Hepatocyte (in vitro differentiated cells): ENCODE data around the gene TMEM131. TPM values are rescaled to one million over a fixed set of nuclear protein-coding genes. Genes with fewer than 3 reads are reported as not detected.
"Not testable (repeated sequence)": the region's sequence is repeated elsewhere in the genome, so short reads cannot be mapped to it uniquely, and the experiment has no call there.

Experiments used
- DNase-seq: peaks from one replicate; pipeline ENCODE4 v3.0.0-alpha.2; 2016; ENCODE audit warnings: low spot score
- H2AFZ ChIP-seq: fragments of 200-600 bp; sonication (generic); 2 replicates; pipeline ENCODE4 v1.6.0; 2016; ENCODE audit warnings: antibody characterized with exemption, mild to moderate bottlenecking
- H3K27ac ChIP-seq: fragments of 200-600 bp; sonication (generic); 2 replicates; pipeline ENCODE4 v1.5.1; 2016; ENCODE audit warnings: mild to moderate bottlenecking
- H3K27me3 ChIP-seq: fragments of 200-600 bp; sonication (generic); 2 replicates; pipeline ENCODE4 v1.6.1; 2016
- H3K36me3 ChIP-seq: fragments of 200-600 bp; sonication (generic); replicated peaks from 2 replicates; pipeline ENCODE4 v1.5.1; 2016; ENCODE audit warnings: low read depth; ENCODE audit not compliant: insufficient read depth
- H3K4me1 ChIP-seq: fragments of 200-600 bp; sonication (generic); 2 replicates; pipeline ENCODE4 v1.5.1; 2016; ENCODE audit warnings: mild to moderate bottlenecking, moderate library complexity; ENCODE audit not compliant: insufficient read depth
- H3K4me2 ChIP-seq: fragments of 200-600 bp; sonication (generic); 2 replicates; pipeline ENCODE4 v1.6.0; 2016
- H3K4me3 ChIP-seq: fragments of 200-600 bp; sonication (generic); 2 replicates; pipeline ENCODE4 v1.5.1; 2016; ENCODE audit warnings: mild to moderate bottlenecking
- H3K79me2 ChIP-seq: fragments of 200-600 bp; sonication (generic); 2 replicates; pipeline ENCODE4 v1.6.0; 2017; ENCODE audit warnings: mild to moderate bottlenecking
- H3K9me2 ChIP-seq: fragments of 200-600 bp; sonication (generic); replicated peaks from 2 replicates; pipeline ENCODE4 v1.6.0; 2017; ENCODE audit warnings: mild to moderate bottlenecking; ENCODE audit not compliant: insufficient read depth
- H3K9me3 ChIP-seq: fragments of 200-600 bp; sonication (generic); 2 replicates; pipeline ENCODE4 v1.5.1; 2016; ENCODE audit warnings: low read depth, mild to moderate bottlenecking
- H4K20me1 ChIP-seq: fragments of 200-600 bp; sonication (generic); 2 replicates; pipeline ENCODE4 v1.6.0; 2016; ENCODE audit warnings: mild to moderate bottlenecking; ENCODE audit not compliant: insufficient read depth, poor library complexity, severe bottlenecking
- CTCF ChIP-seq: fragments of 200-600 bp; sonication (generic); IDR thresholded peaks from 2 replicates; pipeline ENCODE4 v1.5.1; 2016; ENCODE audit warnings: antibody characterized with exemption, mild to moderate bottlenecking; ENCODE audit not compliant: poor library complexity
- EZH2 ChIP-seq: fragments of 200-600 bp; sonication (generic); IDR thresholded peaks from 2 replicates; pipeline ENCODE4 v1.6.1; 2016; ENCODE audit warnings: antibody characterized with exemption, mild to moderate bottlenecking, borderline replicate concordance
- EZH2phosphoT487 ChIP-seq: fragments of 200-600 bp; sonication (generic); IDR thresholded peaks from one replicate; pipeline ENCODE4 v1.6.1; 2018; ENCODE audit warnings: antibody characterized with exemption, mild to moderate bottlenecking, low read depth, moderate library complexity; ENCODE audit not compliant: unreplicated experiment, severe bottlenecking
- WGBS: methylation state at CpG from one replicate; pipeline ENCODE4 v1.1.6; 2016; ENCODE audit warnings: low lambda C conversion rate; ENCODE audit errors: missing lambda C conversion rate; 5-methylcytosine and 5-hydroxymethylcytosine counted together
- polyA plus RNA-seq: library from polyadenylated mRNA; unstranded; fragments of >200 nt; fragmentation: Nextera tagmentation; extraction: Ambion mirVana; gene quantifications from 2 replicates; pipeline ENCODE4 v1.2.1, GENCODE V29; 2016
- total RNA-seq: library from RNA; depleted of rRNA; stranded (reverse); fragments of >200 nt; gene quantifications from 2 replicates; pipeline ENCODE4 v1.2.3, GENCODE V29; 2014

The TMEM131 gene
- total and polyA plus RNA-seq, 2 experiments from 2014 or later = 17.5 to 42.1 TPM

- no peaks in the 10 kb centered on the region for H3K27me3 ChIP-seq
- no peak for DNase-seq
- no peaks in the 10 kb centered on the region for H3K4me1 ChIP-seq
- TF ChIP-seq EZH2phosphoT487 (no peak), CTCF (no peak), EZH2 (no peak)
- H4K20me1 ChIP-seq = no peaks in the 10 kb centered on the region
- H2AFZ ChIP-seq = no peak within 1 kb of the TSS
- H3K4me2 ChIP-seq = no peak within 1 kb of the TSS
- WGBS = 75% methylated on average over 21 of the region's 21 CpGs
- H3K36me3 ChIP-seq = no peaks in the 10 kb centered on the region
- H3K4me3 ChIP-seq = no peak within 1 kb of the TSS
- no peaks in the 10 kb centered on the region for H3K9me2 ChIP-seq
- no peaks in the 10 kb centered on the region for H3K79me2 ChIP-seq
- no peaks in the 10 kb centered on the region for H3K9me3 ChIP-seq
- H3K27ac ChIP-seq = no peak within 1 kb of the TSS
Observed at GRCh38 chr2:97713296-97714083, 282.3 kb downstream of the TMEM131 start, which contains the start of gene ZAP70. ZAP70 (plus strand) TSS chr2:97713576; CDS start chr2:97724037, 10,461 bp downstream.

GRCh38 chr2:97712693-97713295, 283.0 kb downstream of the TMEM131 start:
- Histone ChIP-seq H3K4me3 (no peak overlapping the region), H3K27ac (no peak overlapping the region), H3K4me1 (no peaks in the 10 kb centered on the region), H2AFZ (no peak overlapping the region), H3K4me2 (no peak overlapping the region), H3K9me2 (no peaks in the 10 kb centered on the region), H3K9me3 (no peaks in the 10 kb centered on the region), H3K27me3 (no peaks in the 10 kb centered on the region), H4K20me1 (no peaks in the 10 kb centered on the region), H3K36me3 (no peaks in the 10 kb centered on the region), H3K79me2 (no peaks in the 10 kb centered on the region)
- WGBS = 86% methylated on average over 11 of the region's 11 CpGs
- TF ChIP-seq EZH2 (no peak), EZH2phosphoT487 (no peak), CTCF (no peak)
- DNase-seq = no peak

- not testable (repeated sequence) for H3K27me3 ChIP-seq, H3K9me2 ChIP-seq, H3K27ac ChIP-seq, H3K36me3 ChIP-seq, H3K4me1 ChIP-seq, H3K4me3 ChIP-seq, H3K79me2 ChIP-seq, H3K9me3 ChIP-seq, H3K4me2 ChIP-seq, H2AFZ ChIP-seq, H4K20me1 ChIP-seq, DNase-seq
- WGBS = 18% methylated on average over 9 of the region's 9 CpGs
Observed at GRCh38 chr2:97712175-97712574, 283.6 kb downstream of the TMEM131 start.

GRCh38 chr2:97711394-97711711, 284.4 kb downstream of the TMEM131 start:
- no peaks in the 10 kb centered on the region for H4K20me1 ChIP-seq
- no peak overlapping the region for H2AFZ ChIP-seq
- no peak overlapping the region for H3K27ac ChIP-seq
- no peak overlapping the region for H3K4me3 ChIP-seq
- no peaks in the 10 kb centered on the region for H3K4me1 ChIP-seq
- no peaks in the 10 kb centered on the region for H3K36me3 ChIP-seq
- 68% methylated on average over 6 of the region's 6 CpGs for WGBS
- H3K9me2 ChIP-seq = no peaks in the 10 kb centered on the region
- no peak for DNase-seq
- TF ChIP-seq CTCF (no peak), EZH2phosphoT487 (no peak), EZH2 (no peak)
- H3K27me3 ChIP-seq = no peaks in the 10 kb centered on the region
- H3K4me2 ChIP-seq = no peak overlapping the region
- H3K9me3 ChIP-seq = no peaks in the 10 kb centered on the region
- H3K79me2 ChIP-seq = no peaks in the 10 kb centered on the region
